Right atrium auricular region (tissue), 2 donors: ENCODE data around the gene BRINP2. TPM values are rescaled to one million over a fixed set of nuclear protein-coding genes. Genes with fewer than 3 reads are reported as not detected.

ENCODE experiments used
- DNase-seq: peaks from one replicate; pipeline ENCODE4 v3.0.0-alpha.2; 2019; ENCODE audit warnings: low spot score
- H3K27ac ChIP-seq, 2 donors: fragments of 200-600 bp; sonication (generic); 1 replicate in 1 of 2; 2 replicates in 1 of 2; pipeline ENCODE4 v1.5.1; 2016 to 2019
- H3K27me3 ChIP-seq, 2 donors: fragments of 200-600 bp; sonication (generic); one replicate each; pipeline versions ENCODE4 v1.5.1 to v1.6.0; 2017 to 2019
- H3K36me3 ChIP-seq: fragments of 200-600 bp; sonication (generic); one replicate; pipeline ENCODE4 v1.5.1; 2016
- H3K4me1 ChIP-seq, 2 donors: fragments of 200-600 bp; sonication (generic); one replicate each; pipeline versions ENCODE4 v1.5.1 to v1.6.0; 2017 to 2019
- H3K4me3 ChIP-seq, 2 donors: fragments of 200-600 bp; sonication (generic); 1 replicate in 1 of 2; 2 replicates in 1 of 2; pipeline ENCODE4 v1.5.1; 2017 to 2019; ENCODE audit warnings: mild to moderate bottlenecking in 1 of 2, moderate library complexity in 1 of 2
- H3K9me3 ChIP-seq, 2 donors: fragments of 200-600 bp; sonication (generic); one replicate each; pipeline ENCODE4 v1.5.1; 2019
- total RNA-seq, 2 donors: library from RNA; depleted of rRNA; stranded (reverse); fragments of >200 nt; gene quantifications; one replicate each; pipeline ENCODE4 v1.1.0, GENCODE V29; 2016
- TF ChIP-seq, protein P1 (sequence below), 2 donors: fragments of 200-600 bp; sonication (generic); IDR thresholded peaks; one replicate each; pipeline ENCODE4 v1.5.1; 2019; ENCODE audit warnings: antibody characterized with exemption in 2 of 2

BRINP2 gene
- total RNA-seq, 2 donors from 2014 or later = 0.96 to 1.1 TPM

DNA sequence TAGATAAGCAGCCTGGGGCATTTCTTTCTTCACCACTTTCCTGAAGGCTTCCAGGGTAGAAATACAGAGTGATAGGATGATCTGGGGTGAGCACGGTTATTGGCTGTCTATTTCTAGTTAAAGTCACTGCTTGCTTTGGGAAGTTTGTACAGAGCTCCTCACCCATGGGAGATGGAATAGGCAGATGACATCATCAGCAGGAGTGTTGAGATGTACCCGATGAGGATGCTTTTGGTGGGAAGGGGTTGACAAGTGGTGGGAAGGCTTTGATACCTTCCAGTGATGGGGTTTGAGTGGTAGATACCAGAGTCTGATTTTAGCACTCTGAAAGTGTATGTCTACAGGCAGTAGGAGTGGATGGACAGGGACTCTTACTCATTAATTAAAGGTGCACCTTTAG lies 112.6 kb downstream of the BRINP2 start:
- H3K27ac ChIP-seq = no peak overlapping the region
- no peaks in the 10 kb centered on the region for H3K9me3 ChIP-seq
- no peaks in the 10 kb centered on the region for H3K36me3 ChIP-seq
- no peak overlapping the region for H3K4me3 ChIP-seq
- DNase-seq = no peak
- TF ChIP-seq, protein P1, sequence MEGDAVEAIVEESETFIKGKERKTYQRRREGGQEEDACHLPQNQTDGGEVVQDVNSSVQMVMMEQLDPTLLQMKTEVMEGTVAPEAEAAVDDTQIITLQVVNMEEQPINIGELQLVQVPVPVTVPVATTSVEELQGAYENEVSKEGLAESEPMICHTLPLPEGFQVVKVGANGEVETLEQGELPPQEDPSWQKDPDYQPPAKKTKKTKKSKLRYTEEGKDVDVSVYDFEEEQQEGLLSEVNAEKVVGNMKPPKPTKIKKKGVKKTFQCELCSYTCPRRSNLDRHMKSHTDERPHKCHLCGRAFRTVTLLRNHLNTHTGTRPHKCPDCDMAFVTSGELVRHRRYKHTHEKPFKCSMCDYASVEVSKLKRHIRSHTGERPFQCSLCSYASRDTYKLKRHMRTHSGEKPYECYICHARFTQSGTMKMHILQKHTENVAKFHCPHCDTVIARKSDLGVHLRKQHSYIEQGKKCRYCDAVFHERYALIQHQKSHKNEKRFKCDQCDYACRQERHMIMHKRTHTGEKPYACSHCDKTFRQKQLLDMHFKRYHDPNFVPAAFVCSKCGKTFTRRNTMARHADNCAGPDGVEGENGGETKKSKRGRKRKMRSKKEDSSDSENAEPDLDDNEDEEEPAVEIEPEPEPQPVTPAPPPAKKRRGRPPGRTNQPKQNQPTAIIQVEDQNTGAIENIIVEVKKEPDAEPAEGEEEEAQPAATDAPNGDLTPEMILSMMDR (IDR thresholded peaks at IDR 0.05) = no peak
- no peaks in the 10 kb centered on the region for H3K27me3 ChIP-seq
- no peaks in the 10 kb centered on the region for H3K4me1 ChIP-seq

DNA sequence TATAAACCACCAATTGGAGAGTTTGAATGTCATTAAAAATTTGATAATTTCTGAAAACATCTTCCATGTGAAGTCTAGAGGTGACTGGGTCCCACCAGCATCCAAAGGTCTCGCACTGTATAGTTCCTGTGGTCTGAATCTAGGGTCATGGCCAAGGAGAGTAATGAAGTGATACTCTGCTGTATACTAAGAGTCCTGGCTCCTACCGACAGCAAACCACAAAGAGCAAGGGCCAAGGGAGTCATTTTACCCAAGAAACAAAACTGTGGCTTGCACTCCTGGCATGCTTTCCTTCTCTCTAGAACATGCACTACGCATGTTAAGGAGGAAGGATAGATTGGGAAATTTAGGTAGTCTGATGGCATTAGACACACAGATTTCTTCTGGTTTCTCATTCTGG lies 115.6 kb downstream of the BRINP2 start:
- no peak for DNase-seq
- Histone ChIP-seq H3K4me1 (no peaks in the 10 kb centered on the region), H3K27ac (no peak overlapping the region), H3K36me3 (no peaks in the 10 kb centered on the region), H3K27me3 (no peaks in the 10 kb centered on the region), H3K4me3 (no peak overlapping the region), H3K9me3 (no peaks in the 10 kb centered on the region)
- TF ChIP-seq, protein P1 (IDR thresholded peaks at IDR 0.05) = no peak

DNA sequence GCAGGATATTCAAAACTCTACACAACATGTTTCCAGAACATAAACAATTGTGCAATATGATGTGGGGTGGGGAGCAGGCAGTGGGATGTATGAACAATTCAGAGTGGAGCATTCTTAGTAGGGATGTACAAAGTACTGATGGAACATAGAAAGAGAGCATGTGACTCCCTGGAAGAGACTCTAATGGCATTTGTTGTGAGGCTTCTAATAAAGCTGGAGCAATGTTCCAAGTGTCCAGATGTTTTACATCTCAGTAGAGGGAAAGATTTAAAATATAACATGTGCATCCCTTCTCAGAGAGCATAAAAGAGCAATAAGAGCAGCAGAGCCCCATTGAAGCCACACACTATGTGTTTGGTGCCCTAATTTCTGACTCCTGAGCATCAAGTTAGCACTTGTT lies 116.5 kb downstream of the BRINP2 start:
- no peaks in the 10 kb centered on the region for H3K36me3 ChIP-seq
- H3K27ac ChIP-seq = no peak overlapping the region
- H3K4me3 ChIP-seq = no peak overlapping the region
- no peaks in the 10 kb centered on the region for H3K27me3 ChIP-seq
- H3K9me3 ChIP-seq = no peaks in the 10 kb centered on the region
- DNase-seq = no peak
- TF ChIP-seq, protein P1 (IDR thresholded peaks at IDR 0.05) = no peak
- no peaks in the 10 kb centered on the region for H3K4me1 ChIP-seq

DNA sequence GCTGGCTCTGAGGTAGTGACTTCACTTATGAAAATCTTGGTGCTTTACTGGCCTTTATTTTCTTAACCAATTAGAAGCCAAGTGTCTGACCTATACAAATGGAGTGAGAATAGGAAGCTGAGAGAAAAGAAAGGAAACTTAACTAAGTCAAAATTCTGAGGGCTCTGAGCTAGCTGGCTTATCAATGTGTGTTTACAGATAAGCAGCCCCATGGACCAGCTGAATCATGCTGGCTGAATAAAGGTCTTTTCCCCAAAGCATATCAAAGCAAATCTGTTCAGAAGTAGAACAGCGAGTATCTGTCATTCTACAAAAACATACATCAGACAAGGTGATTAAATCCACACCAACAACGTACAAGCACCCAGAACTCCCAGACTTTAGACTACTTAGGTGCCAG lies 117.2 kb downstream of the BRINP2 start:
- Histone ChIP-seq H3K4me1 (no peaks in the 10 kb centered on the region), H3K36me3 (no peaks in the 10 kb centered on the region), H3K27ac (no peak overlapping the region), H3K9me3 (no peaks in the 10 kb centered on the region), H3K27me3 (no peaks in the 10 kb centered on the region), H3K4me3 (no peak overlapping the region)
- no peak for DNase-seq
- TF ChIP-seq, protein P1 (IDR thresholded peaks at IDR 0.05) = no peak

DNA sequence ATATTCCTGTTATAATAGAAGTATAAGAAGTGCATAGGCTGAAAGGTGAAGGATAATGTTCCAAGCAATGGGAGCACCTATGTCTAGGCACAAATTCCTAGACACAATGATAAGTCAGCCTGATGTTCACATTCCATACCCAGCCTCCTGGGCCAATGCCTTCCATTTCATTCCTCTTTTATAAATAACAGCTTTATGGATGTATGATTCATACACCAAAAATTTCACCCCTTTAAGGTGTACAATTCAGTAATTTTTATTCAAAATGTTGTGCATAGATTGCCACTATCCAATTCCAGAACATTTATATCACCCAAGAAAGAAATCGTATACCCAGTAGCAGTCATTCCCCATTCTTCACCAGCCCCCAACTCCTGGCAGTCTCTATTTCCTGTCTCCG lies 118.8 kb downstream of the BRINP2 start:
- no peaks in the 10 kb centered on the region for H3K27me3 ChIP-seq
- H3K27ac ChIP-seq = no peak overlapping the region
- no peaks in the 10 kb centered on the region for H3K4me1 ChIP-seq
- no peaks in the 10 kb centered on the region for H3K9me3 ChIP-seq
- DNase-seq = no peak
- TF ChIP-seq, protein P1 (IDR thresholded peaks at IDR 0.05) = no peak
- no peak overlapping the region for H3K4me3 ChIP-seq
- H3K36me3 ChIP-seq = no peaks in the 10 kb centered on the region

DNA sequence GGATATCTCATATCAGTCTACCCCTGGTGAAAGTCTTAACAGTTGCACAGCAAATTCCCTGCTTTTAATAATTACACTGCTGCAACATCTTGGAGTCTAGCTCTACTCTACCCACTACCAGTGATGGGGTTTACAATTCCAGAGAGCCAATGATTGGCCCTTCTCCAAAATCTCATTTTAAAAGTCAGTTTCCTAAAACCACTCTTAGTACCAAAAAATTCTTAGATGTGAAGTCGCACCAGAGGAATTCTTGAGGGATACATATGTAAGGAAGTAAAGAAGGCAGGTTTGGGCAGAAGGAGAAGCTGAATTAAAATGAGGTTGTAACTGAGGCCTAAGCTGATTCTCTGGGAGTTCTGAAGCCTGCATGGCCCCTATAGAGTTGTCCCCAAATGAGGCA lies 129.7 kb downstream of the BRINP2 start:
- TF ChIP-seq, protein P1 (IDR thresholded peaks at IDR 0.05) = no peak
- Histone ChIP-seq H3K36me3 (no peaks in the 10 kb centered on the region), H3K27me3 (no peaks in the 10 kb centered on the region), H3K4me1 (peaks cover 0 to 11% of the 10 kb centered on the region in 2 donors), H3K4me3 (no peak overlapping the region), H3K9me3 (no peaks in the 10 kb centered on the region), H3K27ac (no peak overlapping the region)
- DNase-seq = no peak
